Stomach smooth muscle (tissue), 2 donors: ENCODE data around the gene PAPPA2.

Experiments
- H3K27ac ChIP-seq: one replicate; pipeline ENCODE4 v1.7.0; 2013; ENCODE audit warnings: mild to moderate bottlenecking, low read length, inconsistent platforms
- H3K27me3 ChIP-seq, 2 donors: one replicate each; pipeline ENCODE4 v1.7.0; 2013; ENCODE audit warnings: low read length in 2 of 2; ENCODE audit not compliant: insufficient read depth in 2 of 2, control insufficient read depth in 1 of 2
- H3K36me3 ChIP-seq, 2 donors: one replicate each; pipeline ENCODE4 v1.7.0; 2013; ENCODE audit warnings: low read length in 2 of 2; ENCODE audit not compliant: control insufficient read depth in 2 of 2, insufficient read depth in 2 of 2
- H3K4me1 ChIP-seq: one replicate; pipeline ENCODE4 v1.7.0; 2013; ENCODE audit warnings: low read length; ENCODE audit not compliant: control insufficient read depth, insufficient read depth
- H3K4me3 ChIP-seq, 2 donors: one replicate each; pipeline ENCODE4 v1.7.0; 2013; ENCODE audit warnings: low read length in 2 of 2
- H3K9ac ChIP-seq, 2 donors: one replicate each; pipeline ENCODE4 v1.7.0; 2013; ENCODE audit warnings: low read length in 2 of 2, mild to moderate bottlenecking in 1 of 2
- H3K9me3 ChIP-seq, 2 donors: one replicate each; pipeline ENCODE4 v1.7.0; 2013; ENCODE audit warnings: low read length in 2 of 2; ENCODE audit not compliant: control insufficient read depth in 2 of 2
- donor health status: healthy.
- donor health status: Pancreatic carcinoma.

The PAPPA2 gene

DNA sequence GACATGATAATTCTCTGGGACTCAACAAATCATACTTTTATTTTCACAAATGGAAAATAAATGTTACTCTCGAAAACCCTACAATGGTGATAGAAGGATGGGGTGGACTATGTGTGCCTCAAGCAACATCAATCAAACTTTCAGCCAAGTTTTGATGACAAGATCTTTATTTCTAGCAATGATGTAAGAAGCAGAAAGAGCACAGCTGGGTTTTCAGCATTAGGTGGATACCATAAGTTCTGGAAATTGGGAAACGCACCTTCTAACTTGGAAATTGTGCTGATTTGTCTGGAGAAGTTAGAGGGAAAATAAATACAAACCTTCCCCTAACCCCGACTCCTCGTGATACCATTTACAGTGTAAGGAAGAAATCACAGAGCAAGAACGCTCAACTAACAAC is 320.3 kb downstream of the PAPPA2 start:
- Histone ChIP-seq H3K36me3 (no peaks in the 10 kb centered on the region), H3K9ac (no peak overlapping the region), H3K27ac (no peak overlapping the region), H3K27me3 (no peaks in the 10 kb centered on the region), H3K9me3 (no peaks in the 10 kb centered on the region), H3K4me1 (peaks cover 9% of the 10 kb centered on the region), H3K4me3 (no peak overlapping the region)

- Histone ChIP-seq H3K27ac (no peak overlapping the region), H3K36me3 (no peaks in the 10 kb centered on the region), H3K4me1 (peaks cover 9% of the 10 kb centered on the region), H3K9me3 (no peaks in the 10 kb centered on the region), H3K27me3 (no peaks in the 10 kb centered on the region), H3K9ac (no peak overlapping the region), H3K4me3 (no peak overlapping the region)
These were observed 322.1 kb downstream of the PAPPA2 start for GRCh38 chr1:176785056-176785455.

DNA sequence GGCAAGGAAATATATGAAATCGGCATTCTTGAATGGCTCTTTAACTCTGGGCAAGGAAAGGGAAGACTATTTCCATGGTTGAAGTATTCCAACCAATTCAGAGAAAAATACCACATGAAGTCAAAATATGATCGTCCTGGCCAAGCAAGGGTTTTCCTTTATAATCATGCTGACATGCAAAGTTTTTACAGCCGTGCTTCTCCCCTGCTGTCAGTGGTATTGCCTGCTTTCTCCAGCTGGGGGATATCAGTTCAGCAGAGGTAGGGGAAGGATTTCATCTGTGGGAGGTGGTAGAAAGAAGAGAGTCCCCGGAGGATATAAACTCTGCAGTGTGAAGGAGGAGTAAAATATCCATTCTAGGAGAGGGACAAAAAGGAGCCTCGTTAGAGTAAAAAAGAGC is 322.8 kb downstream of the PAPPA2 start:
- no peak overlapping the region for H3K4me3 ChIP-seq
- H3K27me3 ChIP-seq, result no peaks in the 10 kb centered on the region
- H3K36me3 ChIP-seq, result no peaks in the 10 kb centered on the region
- H3K9me3 ChIP-seq, result peaks cover 0 to 2% of the 10 kb centered on the region in 2 donors
- no peak overlapping the region for H3K27ac ChIP-seq
- no peak overlapping the region for H3K9ac ChIP-seq
- peaks cover 11% of the 10 kb centered on the region for H3K4me1 ChIP-seq

- H3K36me3 ChIP-seq, result no peaks in the 10 kb centered on the region
- peaks cover 11% of the 10 kb centered on the region for H3K4me1 ChIP-seq
- H3K9ac ChIP-seq, result no peak overlapping the region
- H3K27ac ChIP-seq, result no peak overlapping the region
- H3K4me3 ChIP-seq, result no peak overlapping the region
- H3K9me3 ChIP-seq, result peaks cover 0 to 2% of the 10 kb centered on the region in 2 donors
- H3K27me3 ChIP-seq, result no peaks in the 10 kb centered on the region
These were observed 323.3 kb downstream of the PAPPA2 start for GRCh38 chr1:176786274-176786673.

DNA sequence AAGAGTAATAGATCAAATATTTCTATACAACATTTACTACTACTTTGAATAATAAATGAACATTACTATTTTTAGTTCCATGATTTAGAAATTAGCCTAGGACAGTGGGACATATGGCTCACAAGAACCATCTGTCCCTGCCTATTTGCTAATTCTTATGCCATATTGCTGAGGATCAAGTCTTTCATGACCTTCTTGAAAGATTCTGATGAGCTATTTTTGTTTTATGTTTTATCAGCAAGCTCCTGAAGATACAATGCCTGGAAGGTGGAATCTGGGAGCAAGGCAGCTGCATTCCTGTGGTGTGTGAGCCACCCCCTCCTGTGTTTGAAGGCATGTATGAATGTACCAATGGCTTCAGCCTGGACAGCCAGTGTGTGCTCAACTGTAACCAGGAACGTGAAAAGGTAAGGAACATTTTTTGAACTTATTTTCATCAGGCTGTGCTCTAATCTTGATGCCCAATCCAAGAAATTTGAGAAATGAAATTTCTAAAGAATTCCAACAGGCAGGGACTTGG is 326.7 kb downstream of the PAPPA2 start:
- no peak overlapping the region for H3K4me3 ChIP-seq
- H3K36me3 ChIP-seq, result no peaks in the 10 kb centered on the region
- no peak overlapping the region for H3K9ac ChIP-seq
- H3K27me3 ChIP-seq, result no peaks in the 10 kb centered on the region
- peaks cover 11% of the 10 kb centered on the region for H3K4me1 ChIP-seq
- peaks cover 0 to 2% of the 10 kb centered on the region in 2 donors for H3K9me3 ChIP-seq
- no peak overlapping the region for H3K27ac ChIP-seq

GRCh38 chr1:176790786-176791185 is 327.8 kb downstream of the PAPPA2 start:
- H3K36me3 ChIP-seq, result no peaks in the 10 kb centered on the region
- no peaks in the 10 kb centered on the region for H3K27me3 ChIP-seq
- no peak overlapping the region for H3K4me3 ChIP-seq
- no peak overlapping the region for H3K9ac ChIP-seq
- peaks cover 0 to 2% of the 10 kb centered on the region in 2 donors for H3K9me3 ChIP-seq
- H3K4me1 ChIP-seq, result peaks cover 11% of the 10 kb centered on the region
- H3K27ac ChIP-seq, result no peak overlapping the region

DNA sequence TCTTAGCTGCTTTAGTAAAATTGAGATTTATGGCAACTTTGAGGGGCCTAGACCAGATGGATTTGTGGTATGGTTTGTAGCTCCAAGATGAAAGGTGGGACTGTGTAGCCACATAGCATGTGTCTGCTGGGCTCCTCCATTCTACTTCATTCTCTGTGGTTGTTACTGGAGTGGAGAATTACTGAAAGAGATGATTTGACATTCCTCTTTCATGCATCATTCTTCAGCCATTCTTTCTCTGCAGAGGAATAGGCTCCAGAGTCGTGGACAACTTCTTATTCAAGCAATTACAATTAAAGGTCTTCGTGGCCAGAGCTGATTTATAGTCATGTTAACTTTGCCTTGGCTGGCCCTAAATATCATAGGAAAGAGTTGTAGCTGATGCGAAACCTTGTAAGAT is 328.9 kb downstream of the PAPPA2 start:
- H3K4me3 ChIP-seq, result no peak overlapping the region
- H3K27ac ChIP-seq, result no peak overlapping the region
- peaks cover 0 to 2% of the 10 kb centered on the region in 2 donors for H3K9me3 ChIP-seq
- H3K4me1 ChIP-seq, result peaks cover 2% of the 10 kb centered on the region
- H3K27me3 ChIP-seq, result no peaks in the 10 kb centered on the region
- no peak overlapping the region for H3K9ac ChIP-seq
- H3K36me3 ChIP-seq, result no peaks in the 10 kb centered on the region

GRCh38 chr1:176794897-176795508 is 332.0 kb downstream of the PAPPA2 start:
- no peak overlapping the region for H3K27ac ChIP-seq
- no peak overlapping the region for H3K9ac ChIP-seq
- H3K4me1 ChIP-seq, result peaks cover 2% of the 10 kb centered on the region
- no peaks in the 10 kb centered on the region for H3K27me3 ChIP-seq
- no peaks in the 10 kb centered on the region for H3K36me3 ChIP-seq
- H3K4me3 ChIP-seq, result no peak overlapping the region
- peaks cover 0 to 2% of the 10 kb centered on the region in 2 donors for H3K9me3 ChIP-seq

DNA sequence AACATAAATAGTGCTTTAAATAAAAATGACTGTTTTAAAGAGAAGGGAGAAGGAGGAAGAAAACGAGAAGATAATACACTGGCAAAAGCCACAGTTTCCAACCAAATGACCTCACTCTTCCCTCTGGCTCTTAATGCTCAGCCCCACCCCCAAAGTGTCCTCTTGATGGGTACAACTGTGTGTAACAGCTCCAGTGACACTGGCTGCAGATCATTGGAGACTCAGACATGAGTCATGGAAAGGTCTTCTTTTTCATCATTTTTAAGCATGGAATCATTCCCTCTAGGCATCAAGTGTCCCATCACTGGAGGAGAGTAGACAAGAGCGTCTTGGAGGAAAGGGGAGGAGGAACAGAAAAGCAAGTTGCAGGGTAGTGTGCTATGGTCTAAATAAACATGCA is 333.0 kb downstream of the PAPPA2 start:
- Histone ChIP-seq H3K9me3 (no peaks in the 10 kb centered on the region), H3K4me3 (no peak overlapping the region), H3K9ac (no peak overlapping the region), H3K36me3 (no peaks in the 10 kb centered on the region), H3K27ac (no peak overlapping the region), H3K4me1 (no peaks in the 10 kb centered on the region), H3K27me3 (no peaks in the 10 kb centered on the region)

GRCh38 chr1:176796583-176796982 is 333.6 kb downstream of the PAPPA2 start:
- Histone ChIP-seq H3K9me3 (no peaks in the 10 kb centered on the region), H3K36me3 (no peaks in the 10 kb centered on the region), H3K27me3 (no peaks in the 10 kb centered on the region), H3K4me3 (no peak overlapping the region), H3K27ac (no peak overlapping the region), H3K4me1 (no peaks in the 10 kb centered on the region), H3K9ac (no peak overlapping the region)

DNA sequence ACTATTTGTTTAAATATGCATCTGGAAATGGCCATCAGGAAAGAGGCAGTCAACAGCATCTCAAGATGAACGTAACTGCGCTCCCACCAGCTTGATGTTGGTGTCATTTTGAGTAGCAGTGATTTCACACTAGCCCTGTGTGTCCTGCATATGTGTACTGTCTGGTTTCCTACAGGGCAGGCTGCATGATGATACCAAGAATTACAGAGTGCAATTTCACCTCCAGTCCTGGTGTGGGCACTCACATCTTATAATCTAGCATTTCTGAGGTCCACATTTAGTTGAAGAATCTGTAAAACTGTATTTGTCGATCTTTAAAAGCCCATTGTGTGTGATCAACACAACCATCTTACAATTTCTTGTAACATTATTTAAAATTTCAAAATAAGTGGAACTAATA is 336.4 kb downstream of the PAPPA2 start:
- H3K9me3 ChIP-seq, result no peaks in the 10 kb centered on the region
- H3K4me3 ChIP-seq, result no peak overlapping the region
- H3K36me3 ChIP-seq, result no peaks in the 10 kb centered on the region

More for the DNA sequence above, 336.4 kb downstream of the PAPPA2 start:
- no peak overlapping the region for H3K9ac ChIP-seq
- no peaks in the 10 kb centered on the region for H3K4me1 ChIP-seq
- H3K27ac ChIP-seq, result no peak overlapping the region
- no peaks in the 10 kb centered on the region for H3K27me3 ChIP-seq
